AG20443 (cell line): ENCODE results near the gene HOXC11.

Experiments
- DNase-seq: peaks from one replicate; pipeline ENCODE4 v3.0.0; 2012; ENCODE audit warnings: low spot score, mixed read lengths

HOXC11 gene

DNA sequence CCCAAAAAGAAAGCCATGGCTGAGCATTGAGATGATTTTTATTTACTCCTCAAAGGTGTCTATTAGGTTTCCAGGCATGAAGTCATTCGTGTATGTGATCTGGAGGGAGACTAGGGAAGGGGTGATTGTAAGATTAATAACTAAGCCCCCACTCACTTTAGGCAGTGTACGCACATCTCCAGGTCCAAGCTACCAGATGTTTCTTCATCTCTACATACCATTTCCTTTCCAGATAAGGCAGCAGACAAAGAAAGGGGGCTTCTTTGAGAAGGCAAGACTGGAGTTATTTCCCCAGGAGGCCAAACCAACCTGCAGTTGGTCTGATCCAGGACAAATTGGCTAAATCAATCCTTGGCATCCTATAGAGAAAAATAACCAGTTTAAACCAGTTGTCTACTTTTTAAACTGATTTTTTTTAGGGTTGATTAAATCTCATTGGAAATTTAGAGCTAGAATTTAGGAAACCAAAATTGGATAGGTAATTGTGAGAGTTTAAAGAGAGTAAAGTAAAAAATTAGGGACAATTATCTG lies 30.4 kb upstream of the HOXC11 start:
- DNase-seq = no peak

- no peak for DNase-seq
Measured at GRCh38 chr12:53944209-53944608, 28.7 kb upstream of the HOXC11 start.

DNA sequence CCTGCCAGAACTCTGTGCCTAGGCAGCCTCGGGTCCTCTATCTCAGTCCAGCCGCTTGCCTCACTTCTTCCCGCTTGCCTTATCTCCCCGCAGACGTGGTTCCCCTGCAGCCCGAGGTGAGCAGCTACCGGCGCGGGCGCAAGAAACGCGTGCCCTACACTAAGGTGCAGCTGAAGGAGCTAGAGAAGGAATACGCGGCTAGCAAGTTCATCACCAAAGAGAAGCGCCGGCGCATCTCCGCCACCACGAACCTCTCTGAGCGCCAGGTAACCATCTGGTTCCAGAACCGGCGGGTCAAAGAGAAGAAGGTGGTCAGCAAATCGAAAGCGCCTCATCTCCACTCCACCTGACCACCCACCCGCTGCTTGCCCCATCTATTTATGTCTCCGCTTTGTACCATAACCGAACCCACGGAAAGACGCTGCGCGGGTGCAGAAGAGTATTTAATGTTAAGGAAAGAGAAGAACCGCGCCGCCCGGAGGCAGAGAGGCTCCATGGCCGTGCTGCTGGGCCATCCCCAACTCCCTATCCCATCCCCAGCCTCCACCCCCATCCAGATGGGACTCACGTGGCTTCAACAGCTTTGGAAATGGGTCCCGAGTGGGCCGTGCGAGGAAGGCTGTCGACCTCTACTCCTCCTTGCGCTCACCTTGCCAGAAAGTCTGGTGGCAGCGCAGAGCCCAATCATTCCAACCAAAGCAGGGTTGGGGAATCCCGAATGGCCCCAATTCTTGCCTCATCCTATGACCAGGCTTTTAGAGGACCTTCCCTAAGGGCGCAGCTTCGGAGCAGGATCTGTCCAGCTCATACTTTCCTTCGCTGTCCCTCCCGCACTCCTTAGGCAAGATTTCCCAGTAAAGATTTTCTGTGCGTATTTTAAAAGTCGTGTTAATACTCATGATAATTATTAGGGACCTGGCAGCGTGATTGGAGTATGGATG lies 27.7 kb upstream of the HOXC11 start:
- no peak for DNase-seq

- no peak for DNase-seq
Measured at GRCh38 chr12:53947743-53948142, 25.2 kb upstream of the HOXC11 start.

DNA sequence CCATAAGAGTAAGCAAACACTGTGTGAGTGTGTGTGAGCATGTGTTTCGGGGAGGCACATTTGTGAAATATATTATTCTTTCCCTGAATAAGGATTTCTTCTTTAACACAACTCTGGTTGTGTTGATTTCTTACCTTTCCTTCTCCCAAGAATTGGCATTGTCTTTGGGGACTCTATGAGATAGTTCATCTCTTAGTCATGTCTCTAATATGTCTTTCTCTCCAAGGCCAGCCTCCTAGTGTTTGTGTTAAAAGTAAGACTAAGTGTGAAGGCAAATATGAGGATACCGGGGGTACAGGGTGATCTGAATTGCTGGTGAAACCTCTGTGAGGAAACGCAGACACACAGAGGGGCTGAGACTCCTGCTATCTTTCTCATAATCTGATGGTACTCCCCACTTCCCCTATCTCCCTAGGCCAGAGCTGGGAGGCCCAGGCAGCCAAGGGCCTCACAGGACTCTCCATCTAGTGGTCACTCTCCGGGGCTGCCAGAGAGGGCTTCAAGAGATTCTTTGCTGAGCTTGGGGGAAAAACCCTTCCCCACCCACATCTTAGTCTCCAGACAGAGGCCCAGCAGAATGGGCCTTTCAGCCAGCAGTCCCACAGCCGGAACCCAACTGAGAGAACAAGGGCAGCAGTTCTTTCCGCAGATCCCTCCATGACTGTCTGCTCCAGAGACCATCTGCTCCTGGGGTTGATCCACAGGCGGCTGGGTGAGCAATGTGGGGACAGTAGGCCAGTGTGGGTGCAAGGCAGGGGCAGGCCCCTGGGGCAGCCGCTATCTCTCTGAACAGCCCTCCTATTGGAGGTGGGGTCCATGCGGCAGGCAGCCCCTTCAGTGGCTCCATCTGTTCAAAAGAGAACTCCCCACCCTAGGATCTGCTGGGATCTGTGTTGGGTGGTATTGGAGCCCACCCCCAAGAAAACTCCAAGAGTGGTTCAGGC lies 24.0 kb upstream of the HOXC11 start:
- DNase-seq = no peak

DNA sequence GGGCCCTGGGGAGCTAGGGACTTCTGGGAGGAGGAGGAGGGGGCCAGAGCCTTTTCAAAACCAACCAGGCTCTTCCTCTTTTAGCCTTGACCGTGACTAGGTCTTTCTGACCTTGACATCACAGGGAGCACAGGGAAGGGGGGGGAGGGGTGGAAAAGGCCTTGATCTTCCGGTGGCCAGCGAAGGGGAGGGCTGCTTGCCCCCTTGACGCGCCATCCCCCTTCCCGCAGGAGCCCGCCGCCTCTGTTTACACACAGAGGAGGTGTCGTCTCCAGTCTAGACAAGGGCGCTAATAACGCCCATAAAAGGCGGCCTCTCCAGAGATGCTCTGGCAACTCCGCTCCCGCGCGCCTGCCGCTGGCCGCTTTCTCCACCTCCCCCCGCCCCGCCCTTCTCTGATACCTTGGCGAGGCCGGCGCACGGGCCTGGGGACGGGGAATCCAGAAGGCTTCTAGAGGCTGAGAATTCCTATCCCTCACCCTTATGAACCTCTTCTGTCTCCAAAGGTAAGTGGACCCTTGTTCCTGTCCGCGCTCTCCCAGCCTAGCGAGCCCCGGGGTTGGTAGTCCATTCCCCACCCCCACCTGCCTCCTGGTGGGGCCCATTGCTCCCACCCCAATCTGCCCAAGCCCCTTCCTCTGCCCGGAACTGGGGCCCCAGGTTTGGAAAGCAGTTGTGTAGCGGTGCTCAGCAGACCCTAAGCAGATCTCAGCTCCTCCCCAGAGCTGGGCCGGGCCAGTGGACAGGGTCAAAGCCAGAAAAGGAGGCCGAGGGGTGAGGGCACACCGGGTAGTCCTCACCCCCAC lies 23.1 kb upstream of the HOXC11 start:
- DNase-seq = no peak

DNA sequence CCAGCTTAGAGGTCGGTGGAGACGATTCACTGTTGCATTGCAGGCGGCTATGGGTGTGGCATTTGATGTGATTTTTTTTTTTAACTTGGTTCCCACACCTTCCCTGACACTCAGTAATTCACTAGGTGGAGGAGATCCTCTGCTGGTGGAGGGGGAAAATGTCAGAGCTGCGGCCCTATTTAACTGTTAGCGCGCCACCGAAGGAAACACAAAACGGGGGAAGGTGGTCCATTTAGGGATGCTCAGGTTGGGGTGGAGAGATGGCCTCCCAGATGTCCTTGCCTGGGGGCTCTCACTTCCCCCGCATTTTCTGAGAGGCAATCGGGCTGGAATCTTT lies 22.5 kb upstream of the HOXC11 start:
- DNase-seq = no peak

DNA sequence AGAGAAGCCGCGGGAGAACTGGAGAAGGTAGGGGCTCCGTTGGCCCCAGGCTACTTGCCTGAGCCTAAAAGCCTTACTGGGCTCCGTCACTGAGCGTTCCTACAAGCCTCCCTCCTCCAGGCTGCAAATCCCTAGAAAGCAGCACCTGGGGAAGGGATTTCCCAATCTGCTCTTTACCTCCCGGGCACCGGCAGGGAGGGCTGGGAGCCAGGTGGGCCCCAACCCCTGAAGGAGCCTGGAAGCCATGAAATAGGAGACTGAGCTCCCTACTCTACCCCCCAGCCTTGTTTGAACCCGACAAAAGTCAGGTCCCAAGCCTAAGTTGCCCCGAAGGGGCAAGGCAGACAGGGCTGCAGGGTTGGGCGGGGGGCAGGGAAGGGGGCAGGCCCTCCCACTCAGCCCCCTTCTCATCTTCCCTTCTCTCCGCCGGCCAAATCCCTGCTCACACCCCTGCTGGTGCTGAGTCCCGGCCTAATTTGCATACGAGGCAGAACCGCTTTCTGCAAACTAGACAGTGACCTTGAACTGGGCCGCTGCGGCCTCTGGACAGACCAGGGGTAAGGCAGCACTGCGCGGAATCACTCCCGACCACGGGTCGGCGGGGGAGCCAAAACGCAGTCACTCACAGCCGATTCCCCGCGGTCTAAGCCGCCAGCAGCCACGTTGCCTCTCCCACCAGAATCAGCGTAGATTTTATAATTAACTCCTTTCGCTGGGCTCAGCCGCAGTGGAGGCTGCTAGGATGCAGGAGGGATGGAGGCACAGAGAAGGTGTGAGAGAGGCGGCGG lies 21.9 kb upstream of the HOXC11 start:
- DNase-seq = no peak

DNA sequence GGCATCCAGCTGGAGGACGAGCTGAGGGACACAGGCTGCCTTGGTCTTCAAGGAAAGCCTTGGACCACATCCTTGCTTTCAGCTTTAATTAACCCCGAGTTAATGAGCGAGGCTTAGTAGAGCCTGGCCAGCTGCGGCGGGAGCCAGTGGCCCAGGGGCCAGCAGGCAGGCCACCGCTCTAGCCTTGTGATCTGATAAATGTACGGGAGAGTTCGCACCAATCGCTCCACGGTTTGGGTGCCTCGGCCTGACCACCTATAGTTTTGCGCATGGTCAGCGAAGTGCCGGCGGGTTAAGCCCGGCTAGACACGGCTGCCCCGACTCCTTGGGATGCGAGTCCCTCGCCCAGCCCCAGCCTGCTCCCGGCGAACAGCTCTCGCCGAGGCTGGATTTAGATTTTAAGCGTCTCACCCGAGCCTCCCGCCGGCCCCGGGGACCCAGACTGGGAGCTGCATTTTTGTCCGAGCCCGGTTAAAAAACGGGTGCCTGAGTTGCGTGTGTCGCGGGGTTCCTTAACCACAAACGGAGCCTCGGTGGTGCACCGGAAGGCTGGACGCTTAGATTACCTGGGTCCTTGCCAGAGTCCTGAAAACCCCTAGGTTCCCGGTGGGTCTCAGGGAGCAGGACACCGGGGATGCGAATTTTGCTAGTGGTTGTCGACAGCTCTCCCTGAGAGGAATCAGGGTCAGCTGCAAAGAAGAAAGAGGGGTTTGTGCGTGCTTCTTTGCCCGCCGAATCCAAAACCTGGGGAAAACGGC lies 21.2 kb upstream of the HOXC11 start:
- DNase-seq = no peak

DNA sequence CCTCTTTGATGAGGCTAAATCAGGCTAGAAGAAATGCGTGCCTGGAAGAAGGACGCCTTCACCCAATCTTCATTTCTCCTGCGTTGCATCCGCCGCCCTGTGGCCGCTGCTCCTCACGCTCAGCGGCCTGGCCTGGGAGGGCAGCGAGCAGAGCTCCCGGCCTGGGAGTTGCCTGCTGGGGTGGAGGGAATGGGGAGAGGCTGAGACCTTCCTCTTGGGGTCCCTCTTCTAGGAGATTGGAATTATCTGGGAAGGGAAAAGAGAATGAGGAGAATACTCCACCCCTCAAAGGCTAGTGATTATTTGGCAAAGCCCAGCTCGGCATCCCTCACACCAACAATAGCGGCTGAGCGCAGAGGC lies 20.6 kb upstream of the HOXC11 start:
- peak; percentile 58 for DNase-seq

- DNase-seq = peak; percentile 59
Measured at GRCh38 chr12:53952871-53953734, 19.8 kb upstream of the HOXC11 start.

- no peak for DNase-seq
Measured at GRCh38 chr12:53953831-53954693, 18.9 kb upstream of the HOXC11 start.

GRCh38 chr12:53954694-53955035 lies 18.3 kb upstream of the HOXC11 start, which contains the start of gene HOXC12:
Gene HOXC12, plus strand, starts transcription at chr12:53954903. Its CDS starts 27 bp downstream, at chr12:53954930.
- no peak for DNase-seq

- DNase-seq = no peak
Measured at GRCh38 chr12:53955036-53955775, 17.7 kb upstream of the HOXC11 start.

- DNase-seq = no peak
Measured at GRCh38 chr12:53955776-53956250, 17.1 kb upstream of the HOXC11 start.

DNA sequence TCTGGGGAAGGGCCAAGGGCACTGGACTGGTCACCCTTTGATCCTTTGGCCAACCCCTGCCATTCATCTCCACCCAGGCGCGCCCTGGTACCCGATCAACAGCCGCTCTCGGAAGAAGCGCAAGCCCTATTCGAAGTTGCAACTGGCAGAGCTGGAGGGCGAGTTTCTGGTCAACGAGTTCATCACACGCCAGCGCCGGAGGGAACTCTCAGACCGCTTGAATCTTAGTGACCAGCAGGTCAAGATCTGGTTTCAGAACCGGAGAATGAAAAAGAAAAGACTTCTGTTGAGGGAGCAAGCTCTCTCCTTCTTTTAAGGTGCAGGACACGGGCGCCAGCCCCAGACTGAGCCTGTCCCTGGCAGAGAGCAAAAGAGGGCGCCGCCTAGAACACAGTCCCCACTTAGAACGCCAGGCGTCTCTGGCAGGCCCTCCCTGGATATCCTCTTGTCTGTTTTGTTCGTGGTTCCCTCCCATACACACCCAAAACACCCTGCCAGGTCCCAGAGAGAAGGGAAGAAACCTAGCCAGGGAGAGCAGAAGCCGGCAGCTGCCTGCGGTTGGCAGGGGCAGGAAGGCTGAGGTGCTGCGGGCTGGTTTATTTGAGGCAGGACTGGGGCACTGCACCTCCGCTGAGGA lies 16.6 kb upstream of the HOXC11 start:
- DNase-seq = no peak
